IMR-90 (cell line): ENCODE results near the gene PRR18. TPM values are rescaled to one million over a fixed set of nuclear protein-coding genes. Genes with fewer than 3 reads are reported as not detected.

Experiments used
- ATAC-seq: fragments of 200-7000 bp; cut with Tn5 transposase; 2 replicates; pipeline ENCODE4 v1.9.1; 2020; ENCODE audit warnings: low read depth, mild to moderate bottlenecking, moderate library complexity
- BruUV-seq: library from RNA; stranded (reverse); fragments of 400-500 nt; replicated peaks from 2 replicates; lab custom pipeline; 2021; lab: Mats Ljungman, UMichigan
- CTCF ChIA-PET: fragments of 300-600 bp; formaldehyde crosslinking; extraction: SDS; loops from one replicate; lab custom pipeline; 2021; ENCODE audit warnings: antibody characterized with exemption; lab: Yijun Ruan, JAX
- POLR2A ChIA-PET: fragments of 300-600 bp; sonication (Branson Sonifier 250); formaldehyde crosslinking; loops from one replicate; lab custom pipeline; 2022; ENCODE audit warnings: antibody characterized with exemption; ENCODE audit not compliant: unreplicated experiment; lab: Charles Lee
- DNase-seq: peaks from one replicate; pipeline ENCODE4 v3.0.0; 2013
- H2AFZ ChIP-seq: replicated peaks from 2 replicates; pipeline ENCODE3; 2013; ENCODE audit warnings: low read length, mild to moderate bottlenecking; ENCODE audit not compliant: poor library complexity
- H2AK5ac ChIP-seq: 2 replicates; pipeline ENCODE4 v1.6.1; 2013; ENCODE audit warnings: low read depth, low read length, inconsistent platforms
- H2AK9ac ChIP-seq: replicated peaks from 2 replicates; pipeline ENCODE3; 2013; ENCODE audit warnings: mild to moderate bottlenecking, low read depth, low read length, moderate library complexity; ENCODE audit not compliant: poor library complexity
- H2BK120ac ChIP-seq: 2 replicates; pipeline ENCODE4 v1.6.1; 2013; ENCODE audit warnings: low read depth, low read length, inconsistent platforms
- H2BK15ac ChIP-seq: 3 replicates; pipeline ENCODE4 v1.6.1; 2013; ENCODE audit warnings: low read depth, low read length, inconsistent platforms
- H2BK20ac ChIP-seq: 2 replicates; pipeline ENCODE4 v1.6.1; 2013; ENCODE audit warnings: low read depth, mild to moderate bottlenecking, inconsistent platforms, low read length, moderate library complexity
- H2BK5ac ChIP-seq: 2 replicates; pipeline ENCODE4 v1.6.1; 2013; ENCODE audit warnings: mild to moderate bottlenecking, low read depth, low read length, inconsistent platforms; ENCODE audit not compliant: poor library complexity, severe bottlenecking
- H3K14ac ChIP-seq: replicated peaks from 2 replicates; pipeline ENCODE4 v1.6.1; 2013; ENCODE audit warnings: low read depth, low read length, inconsistent platforms
- H3K18ac ChIP-seq: 2 replicates; pipeline ENCODE4 v1.6.1; 2013; ENCODE audit warnings: low read depth, low read length, control low read depth
- H3K23ac ChIP-seq: 2 replicates; pipeline ENCODE4 v1.6.1; 2013; ENCODE audit warnings: low read depth, low read length, inconsistent platforms
- H3K27ac ChIP-seq: 2 replicates; pipeline ENCODE4 v1.5.1; 2013; ENCODE audit warnings: mild to moderate bottlenecking, control low read depth, low read length; ENCODE audit not compliant: insufficient read depth
- H3K27me3 ChIP-seq: 2 replicates; pipeline ENCODE4 v1.6.1; 2013; ENCODE audit warnings: low read length; ENCODE audit not compliant: control insufficient read depth, insufficient read depth
- H3K36me3 ChIP-seq: 2 replicates; pipeline ENCODE4 v1.6.1; 2013; ENCODE audit warnings: low read length, mixed read lengths; ENCODE audit not compliant: control insufficient read depth, insufficient read depth
- H3K4ac ChIP-seq: 2 replicates; pipeline ENCODE4 v1.6.1; 2013; ENCODE audit warnings: low read depth, low read length, inconsistent platforms
- H3K4me1 ChIP-seq: 2 replicates; pipeline ENCODE4 v1.6.1; 2013; ENCODE audit warnings: low read length, mixed read lengths; ENCODE audit not compliant: control insufficient read depth, insufficient read depth
- H3K4me2 ChIP-seq: 2 replicates; pipeline ENCODE4 v1.6.1; 2013; ENCODE audit warnings: low read depth, mild to moderate bottlenecking, control low read depth, low read length, moderate library complexity
- H3K4me3 ChIP-seq: 2 replicates; pipeline ENCODE4 v1.5.1; 2013; ENCODE audit warnings: low read depth, mild to moderate bottlenecking, control low read depth, low read length, moderate library complexity; ENCODE audit not compliant: insufficient read depth
- H3K56ac ChIP-seq: 2 replicates; pipeline ENCODE4 v1.6.1; 2013; ENCODE audit warnings: low read length, inconsistent platforms; ENCODE audit not compliant: insufficient read depth; ENCODE audit errors: extremely low read depth
- H3K79me1 ChIP-seq, 2 experiments: 2 replicates each; pipeline ENCODE4 v1.6.1; 2013; ENCODE audit warnings: low read length in 2 of 2, inconsistent platforms in 1 of 2, low read depth in 1 of 2
- H3K9ac ChIP-seq: 2 replicates; pipeline ENCODE4 v1.6.1; 2013; ENCODE audit warnings: low read depth, low read length, control low read depth
- H3K9me1 ChIP-seq: 2 replicates; pipeline ENCODE4 v1.6.1; 2013; ENCODE audit warnings: low read length, inconsistent platforms; ENCODE audit not compliant: insufficient read depth
- H3K9me3 ChIP-seq: 2 replicates; pipeline ENCODE4 v1.6.1; 2013; ENCODE audit warnings: low read length; ENCODE audit not compliant: control insufficient read depth, insufficient read depth
- H4K20me1 ChIP-seq: 2 replicates; pipeline ENCODE4 v1.6.1; 2013; ENCODE audit warnings: low read length, inconsistent platforms; ENCODE audit not compliant: insufficient read depth
- H4K5ac ChIP-seq: 2 replicates; pipeline ENCODE4 v1.6.1; 2013; ENCODE audit warnings: mild to moderate bottlenecking, low read depth, low read length, control low read depth
- H4K8ac ChIP-seq, 2 experiments: 2 replicates each; pipeline ENCODE4 v1.6.1; 2013; ENCODE audit warnings: low read depth in 2 of 2, low read length in 2 of 2, control low read depth in 1 of 2, inconsistent platforms in 1 of 2
- H4K91ac ChIP-seq: 2 replicates; pipeline ENCODE4 v1.6.1; 2013; ENCODE audit warnings: low read depth, low read length, inconsistent platforms; ENCODE audit not compliant: insufficient read depth
- NFE2L2 ChIP-seq: fragments of 150-350 bp; IDR thresholded peaks from 2 replicates; pipeline ENCODE4 v1.6.1; 2016; ENCODE audit warnings: low read depth, mild to moderate bottlenecking, low read length
- RAD21 ChIP-seq: IDR thresholded peaks from 2 replicates; pipeline ENCODE4 v1.6.1; 2012; ENCODE audit warnings: low read length, improper control_type of control experiment
- RCOR1 ChIP-seq: IDR thresholded peaks from 2 replicates; pipeline ENCODE4 v1.6.1; 2012; ENCODE audit warnings: mild to moderate bottlenecking, low read length, improper control_type of control experiment; ENCODE audit not compliant: insufficient replicate concordance
- SMC3 ChIP-seq: fragments of 150-350 bp; IDR thresholded peaks from 2 replicates; pipeline ENCODE4 v1.6.1; 2016; ENCODE audit warnings: low read depth, mild to moderate bottlenecking, antibody characterized with exemption, low read length, moderate library complexity
- WGBS, 2 experiments: methylation state at CpG; one replicate each; pipeline versions ENCODE4 v1.1.5 to v1.1.7; 2013; ENCODE audit warnings: missing lambda C conversion rate in 2 of 2; ENCODE audit not compliant: insufficient read length in 1 of 2; ENCODE audit errors: extremely low coverage in 2 of 2; 5-methylcytosine and 5-hydroxymethylcytosine counted together
- dilution Hi-C: fragments of 300-500 bp; cut with HindIII; formaldehyde crosslinking; loops from one replicate; pipeline ENCODE4 v1.14.3; 2018; ENCODE audit warnings: low sequenced_read_pairs; ENCODE audit not compliant: unreplicated experiment
- in situ Hi-C: fragments of 300-500 bp; cut with MboI; formaldehyde crosslinking; loops from 3 replicates; pipeline ENCODE4 v1.14.3; 2019; ENCODE audit warnings: low sequenced_read_pairs, inconsistent platforms, mixed read lengths
- intact Hi-C: fragments of 100-400 bp; cut with micrococcal nuclease; formaldehyde crosslinking; loops from 2 replicates; pipeline ENCODE4 v1.10.0; 2022
- polyA plus RNA-seq, 3 experiments: library from polyadenylated mRNA; depleted of rRNA; stranded (reverse); fragments of >200 nt; gene quantifications; 2 replicates each; pipeline ENCODE4 v1.2.3, GENCODE V29; 2012; ENCODE audit warnings: low replicate concordance in 1 of 3
- total RNA-seq: library from RNA; depleted of rRNA; stranded (reverse); fragments of >200 nt; gene quantifications from 2 replicates; pipeline ENCODE4 v1.2.3, GENCODE V29; 2012
- TF ChIP-seq, protein P1 (sequence below): fragments of 150-350 bp; IDR thresholded peaks from 2 replicates; pipeline ENCODE4 v1.6.1; 2016; ENCODE audit warnings: low read depth, mild to moderate bottlenecking, low read length, moderate library complexity, borderline replicate concordance
- TF ChIP-seq, protein P2 (sequence below): conservative IDR thresholded peaks from 2 replicates; pipeline ENCODE4 v1.5.1; 2012; ENCODE audit warnings: mild to moderate bottlenecking, low read depth, low read length, improper control_type of control experiment

The PRR18 gene
- total and polyA plus RNA-seq, 2 of the 4 experiments (the other 2 are of a cell fraction), result not detected

DNA sequence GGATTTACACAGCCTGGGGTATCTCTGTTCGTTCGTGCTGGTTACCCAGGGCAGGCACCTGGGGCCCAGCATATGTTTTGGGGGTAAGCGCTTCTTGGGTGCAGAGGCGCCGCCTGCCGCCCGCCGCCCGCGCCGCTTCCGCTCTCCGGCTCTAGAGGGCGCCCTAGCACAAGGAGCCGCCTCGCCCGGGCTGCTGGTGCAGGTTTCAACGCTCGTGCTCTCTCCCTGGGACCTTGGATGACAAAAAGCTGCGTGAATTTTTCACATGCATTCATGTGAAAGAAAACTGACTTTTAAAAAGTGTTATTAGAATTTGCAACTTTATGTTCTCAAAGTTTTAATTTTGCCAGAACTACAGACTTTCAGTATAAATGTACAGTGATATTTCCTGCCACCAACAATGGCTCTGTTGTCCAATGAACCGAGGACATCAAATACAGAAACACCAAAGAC, 32.5 kb downstream of the PRR18 start:
- Histone ChIP-seq H3K23ac (no peak overlapping the region), H3K9me3 (no peaks in the 10 kb centered on the region), H3K27me3 (peaks cover 10% of the 10 kb centered on the region; the same call in 1 of the 2 replicates), H3K9ac (no peak overlapping the region), H3K14ac (no peak overlapping the region), H3K18ac (no peak overlapping the region), H3K4me2 (no peak overlapping the region), H4K91ac (no peak overlapping the region), H2BK5ac (no peak overlapping the region), H4K20me1 (no peaks in the 10 kb centered on the region), H2AK9ac (no peak overlapping the region), H3K56ac (no peak overlapping the region), H3K27ac (no peak overlapping the region), H4K5ac (no peak overlapping the region), H2AK5ac (no peak overlapping the region), H3K4me3 (no peak overlapping the region), H2BK20ac (no peak overlapping the region), H3K4me1 (no peaks in the 10 kb centered on the region), H3K36me3 (no peaks in the 10 kb centered on the region), H4K8ac (no peak overlapping the region), H2AFZ (peak overlapping the region; percentile 3), H2BK15ac (no peak overlapping the region), H3K79me1 (no peaks in the 10 kb centered on the region), H2BK120ac (no peak overlapping the region), H3K9me1 (no peaks in the 10 kb centered on the region), H3K4ac (no peak overlapping the region)
- no CpG with 5 or more reads among the region's 21 CpGs for WGBS, 2 experiments
- TF ChIP-seq, protein P1, sequence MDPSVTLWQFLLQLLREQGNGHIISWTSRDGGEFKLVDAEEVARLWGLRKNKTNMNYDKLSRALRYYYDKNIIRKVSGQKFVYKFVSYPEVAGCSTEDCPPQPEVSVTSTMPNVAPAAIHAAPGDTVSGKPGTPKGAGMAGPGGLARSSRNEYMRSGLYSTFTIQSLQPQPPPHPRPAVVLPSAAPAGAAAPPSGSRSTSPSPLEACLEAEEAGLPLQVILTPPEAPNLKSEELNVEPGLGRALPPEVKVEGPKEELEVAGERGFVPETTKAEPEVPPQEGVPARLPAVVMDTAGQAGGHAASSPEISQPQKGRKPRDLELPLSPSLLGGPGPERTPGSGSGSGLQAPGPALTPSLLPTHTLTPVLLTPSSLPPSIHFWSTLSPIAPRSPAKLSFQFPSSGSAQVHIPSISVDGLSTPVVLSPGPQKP, result no peak
- TF ChIP-seq RAD21, result peak; percentile 89
- peak; percentile 73 for TF ChIP-seq SMC3
- no peak for TF ChIP-seq RCOR1
- TF ChIP-seq NFE2L2, result no peak
- TF ChIP-seq, protein P2, sequence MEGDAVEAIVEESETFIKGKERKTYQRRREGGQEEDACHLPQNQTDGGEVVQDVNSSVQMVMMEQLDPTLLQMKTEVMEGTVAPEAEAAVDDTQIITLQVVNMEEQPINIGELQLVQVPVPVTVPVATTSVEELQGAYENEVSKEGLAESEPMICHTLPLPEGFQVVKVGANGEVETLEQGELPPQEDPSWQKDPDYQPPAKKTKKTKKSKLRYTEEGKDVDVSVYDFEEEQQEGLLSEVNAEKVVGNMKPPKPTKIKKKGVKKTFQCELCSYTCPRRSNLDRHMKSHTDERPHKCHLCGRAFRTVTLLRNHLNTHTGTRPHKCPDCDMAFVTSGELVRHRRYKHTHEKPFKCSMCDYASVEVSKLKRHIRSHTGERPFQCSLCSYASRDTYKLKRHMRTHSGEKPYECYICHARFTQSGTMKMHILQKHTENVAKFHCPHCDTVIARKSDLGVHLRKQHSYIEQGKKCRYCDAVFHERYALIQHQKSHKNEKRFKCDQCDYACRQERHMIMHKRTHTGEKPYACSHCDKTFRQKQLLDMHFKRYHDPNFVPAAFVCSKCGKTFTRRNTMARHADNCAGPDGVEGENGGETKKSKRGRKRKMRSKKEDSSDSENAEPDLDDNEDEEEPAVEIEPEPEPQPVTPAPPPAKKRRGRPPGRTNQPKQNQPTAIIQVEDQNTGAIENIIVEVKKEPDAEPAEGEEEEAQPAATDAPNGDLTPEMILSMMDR, result peak; percentile 98
- intact Hi-C loops (loop anchor here (1.0 to 5.0 kb wide), 2 partner anchors 107 to 125 kb away; partner anchors contain the start of gene MPC1), dilution Hi-C loops (no loop called here), in situ Hi-C loops (loop anchor here (5.0 kb wide), 1 partner anchor 122 kb away; no protein-coding TSS in a partner anchor)
- BruUV-seq, result no TSS peak
- ChIA-PET CTCF (interaction anchor here (0.6 to 1.2 kb wide), 6 partner anchors 9 to 131 kb away, joined by 3 to 20 read pairs (median 4); no protein-coding TSS in a partner anchor), POLR2A (no interaction called here)
- ATAC-seq, result peak; percentile 97
- DNase-seq, result peak; percentile 15
